SJCRH30 (cell line): ENCODE results near the gene MAP1LC3B. TPM values are rescaled to one million over a fixed set of nuclear protein-coding genes. Genes with fewer than 3 reads are reported as not detected.
"Not testable (repeated sequence)": the region's sequence is repeated elsewhere in the genome, so short reads cannot be mapped to it uniquely, and the experiment has no call there.

Experiments
- DNase-seq, 2 experiments: peaks; one replicate each; pipeline ENCODE4 v3.0.0-alpha.2; 2015 to 2020
- H3K27ac ChIP-seq: fragments of 250-450 bp; sonication (Bioruptor Pico); 2 replicates; pipeline ENCODE4 v1.5.1; 2020; ENCODE audit warnings: mild to moderate bottlenecking, moderate library complexity
- H3K27me3 ChIP-seq: fragments of 250-450 bp; sonication (Bioruptor Pico); 2 replicates; pipeline ENCODE4 v1.5.1; 2020; ENCODE audit warnings: mild to moderate bottlenecking, moderate library complexity
- H3K36me3 ChIP-seq: fragments of 250-450 bp; sonication (Bioruptor Pico); 2 replicates; pipeline ENCODE4 v1.5.1; 2020; ENCODE audit warnings: mild to moderate bottlenecking, moderate library complexity
- H3K4me1 ChIP-seq: fragments of 250-450 bp; sonication (Bioruptor Pico); 2 replicates; pipeline ENCODE4 v1.5.1; 2020; ENCODE audit warnings: mild to moderate bottlenecking, moderate library complexity
- H3K4me3 ChIP-seq: fragments of 250-450 bp; sonication (Bioruptor Pico); 2 replicates; pipeline ENCODE4 v1.5.1; 2020; ENCODE audit warnings: mild to moderate bottlenecking, moderate library complexity
- H3K9me3 ChIP-seq: fragments of 250-450 bp; sonication (Bioruptor Pico); replicated peaks from 2 replicates; pipeline ENCODE4 v1.5.1; 2020; ENCODE audit warnings: mild to moderate bottlenecking, moderate library complexity
- total RNA-seq: library from RNA; depleted of rRNA; stranded (reverse); fragments of >200 nt; shearing (Covaris generic); gene quantifications from 2 replicates; pipeline ENCODE4 v1.2.3, GENCODE V29; 2014

MAP1LC3B gene
- total RNA-seq, 1 experiment from 2014 or later: 12.9 TPM

DNA sequence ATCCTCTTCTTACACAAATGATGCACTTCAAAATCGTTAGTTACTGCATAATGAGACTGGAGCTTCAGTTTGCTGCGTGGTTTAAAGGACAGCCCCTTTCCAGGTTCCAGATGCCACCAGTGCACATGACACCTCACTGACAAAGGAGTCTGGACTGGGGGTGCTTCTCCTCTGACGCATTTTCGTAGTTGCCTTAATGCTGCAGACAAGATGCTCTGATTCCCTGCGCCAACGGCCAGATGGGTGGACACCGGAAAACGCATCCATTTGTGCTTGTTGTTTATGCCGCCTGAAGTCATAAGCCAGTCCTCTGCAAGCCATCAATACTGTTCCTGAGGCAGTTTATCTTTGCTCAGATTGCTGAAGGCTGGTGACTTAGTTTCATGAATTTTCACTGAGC, 24.6 kb upstream of the MAP1LC3B start:
- Histone ChIP-seq H3K4me3 (no peak overlapping the region), H3K4me1 (peaks cover 12% of the 10 kb centered on the region), H3K9me3 (no peaks in the 10 kb centered on the region), H3K27me3 (no peaks in the 10 kb centered on the region), H3K27ac (no peak overlapping the region), H3K36me3 (no peaks in the 10 kb centered on the region)
- DNase-seq: no peak

DNA sequence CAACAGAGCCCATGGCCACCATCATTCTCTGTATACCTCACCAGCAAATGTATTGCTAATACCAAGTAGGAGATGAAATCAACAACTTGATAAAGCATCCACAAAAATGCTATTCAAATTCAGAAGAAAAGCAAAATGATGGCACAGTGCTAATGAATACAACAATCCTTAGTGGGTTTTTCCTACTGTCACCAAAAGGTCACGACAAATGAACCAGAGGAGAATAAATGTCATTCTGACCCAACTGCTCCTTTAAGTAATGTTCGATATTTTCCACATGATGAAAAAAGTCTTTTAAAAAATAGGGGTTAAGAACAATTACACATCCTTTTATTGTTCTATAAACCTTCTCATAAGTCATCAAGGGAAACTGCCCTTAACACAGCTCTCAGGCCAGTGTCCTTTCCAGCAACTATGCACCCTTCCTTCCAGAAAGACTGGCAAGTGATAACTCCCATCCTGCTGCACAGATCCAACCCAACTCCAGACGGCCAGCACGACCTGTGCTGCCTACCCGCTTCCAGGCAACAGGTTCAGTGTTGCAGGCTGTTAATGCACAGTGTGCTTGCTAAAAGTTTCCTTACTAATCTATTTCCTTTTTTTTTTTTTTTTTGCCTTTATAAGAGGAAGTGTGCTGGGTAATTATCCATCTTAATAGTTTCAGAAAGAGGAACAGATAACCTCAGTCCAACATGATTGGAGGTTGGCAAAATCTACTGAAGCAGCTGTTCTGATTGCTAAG, 23.9 kb upstream of the MAP1LC3B start:
- no peak overlapping the region for H3K27ac ChIP-seq
- H3K36me3 ChIP-seq: no peaks in the 10 kb centered on the region
- no peak overlapping the region for H3K4me3 ChIP-seq
- no peaks in the 10 kb centered on the region for H3K27me3 ChIP-seq
- H3K4me1 ChIP-seq: peaks cover 12% of the 10 kb centered on the region
- no peaks in the 10 kb centered on the region for H3K9me3 ChIP-seq
- no peak for DNase-seq

DNA sequence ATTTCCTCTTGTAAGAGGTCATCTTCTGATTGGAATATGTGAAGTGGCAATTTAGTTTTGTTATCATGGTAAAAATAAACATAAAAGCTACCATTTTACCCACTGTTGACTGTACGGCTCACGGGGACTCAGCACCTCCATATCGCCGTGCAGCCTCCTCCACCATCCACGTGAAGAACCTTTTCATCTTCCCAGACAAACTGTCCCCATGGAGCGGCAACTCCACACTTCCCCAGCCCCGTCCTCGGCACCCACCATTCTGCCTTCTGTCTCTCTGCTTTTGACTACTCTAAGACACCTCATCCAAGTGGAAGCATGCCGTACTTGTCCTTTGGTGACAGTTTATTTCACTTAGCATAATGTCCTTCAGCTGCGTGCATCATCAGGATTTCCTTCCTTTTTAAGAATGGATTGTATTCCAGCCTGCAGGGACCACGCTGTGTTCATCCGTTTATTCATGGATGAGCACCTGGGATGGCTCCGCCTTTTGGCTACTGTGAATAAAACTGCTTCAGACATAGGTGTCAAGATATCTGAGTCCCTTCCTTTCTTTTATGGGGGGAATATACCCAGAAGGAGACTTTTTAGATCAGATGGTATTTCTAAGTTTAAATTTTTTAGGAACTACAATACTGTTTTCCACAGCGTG, 22.9 kb upstream of the MAP1LC3B start:
- no peak overlapping the region for H3K4me3 ChIP-seq
- H3K27me3 ChIP-seq: no peaks in the 10 kb centered on the region
- no peak overlapping the region for H3K27ac ChIP-seq
- DNase-seq: no peak
- H3K4me1 ChIP-seq: peaks cover 12% of the 10 kb centered on the region
- H3K9me3 ChIP-seq: no peaks in the 10 kb centered on the region
- H3K36me3 ChIP-seq: no peaks in the 10 kb centered on the region

DNA sequence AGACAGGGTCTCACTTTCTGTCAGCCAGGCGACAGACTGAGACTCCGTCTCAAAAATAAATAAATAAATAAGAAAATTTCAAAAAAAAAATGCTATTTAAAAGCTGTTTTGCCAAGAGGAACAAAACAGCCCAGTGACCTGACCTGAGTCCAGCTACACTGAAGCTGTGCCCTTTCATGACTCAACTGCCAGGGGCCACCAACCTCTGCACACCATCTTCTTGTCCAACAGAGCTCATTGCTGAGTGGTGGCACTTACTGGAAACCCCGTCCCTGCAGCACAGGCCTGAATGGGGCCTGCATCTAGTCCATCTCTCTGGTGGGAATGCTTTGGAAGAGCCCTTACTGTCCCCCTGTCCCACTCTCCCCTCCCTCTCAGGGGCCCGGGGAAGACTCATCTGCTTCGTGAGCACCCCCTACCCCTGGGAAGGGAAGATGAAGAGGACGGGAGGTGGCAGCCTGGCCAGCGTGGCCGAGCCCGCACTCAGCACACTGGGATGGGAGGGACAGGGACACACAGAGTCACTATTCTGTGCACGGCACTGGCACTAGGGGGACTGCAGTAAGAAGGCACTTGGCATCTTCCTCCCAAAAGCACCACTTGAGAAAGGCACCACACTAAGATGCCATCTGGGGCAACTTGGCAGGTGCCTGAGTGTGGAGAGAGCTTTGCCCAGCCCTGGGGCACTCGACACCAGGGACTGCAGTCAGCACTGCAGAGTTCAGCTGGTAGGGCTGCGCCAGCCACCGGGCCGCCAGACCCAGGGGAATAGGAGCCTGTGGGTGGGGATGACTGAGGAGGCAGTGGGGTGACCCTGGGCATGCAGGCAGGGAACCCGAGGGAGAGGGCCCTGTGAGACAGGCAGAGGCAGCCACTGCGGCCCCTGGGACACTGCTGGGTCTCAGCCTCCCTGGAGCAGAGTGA, 22.1 kb upstream of the MAP1LC3B start:
- DNase-seq: no peak
- Histone ChIP-seq H3K27me3 (no peaks in the 10 kb centered on the region), H3K36me3 (no peaks in the 10 kb centered on the region)

DNA sequence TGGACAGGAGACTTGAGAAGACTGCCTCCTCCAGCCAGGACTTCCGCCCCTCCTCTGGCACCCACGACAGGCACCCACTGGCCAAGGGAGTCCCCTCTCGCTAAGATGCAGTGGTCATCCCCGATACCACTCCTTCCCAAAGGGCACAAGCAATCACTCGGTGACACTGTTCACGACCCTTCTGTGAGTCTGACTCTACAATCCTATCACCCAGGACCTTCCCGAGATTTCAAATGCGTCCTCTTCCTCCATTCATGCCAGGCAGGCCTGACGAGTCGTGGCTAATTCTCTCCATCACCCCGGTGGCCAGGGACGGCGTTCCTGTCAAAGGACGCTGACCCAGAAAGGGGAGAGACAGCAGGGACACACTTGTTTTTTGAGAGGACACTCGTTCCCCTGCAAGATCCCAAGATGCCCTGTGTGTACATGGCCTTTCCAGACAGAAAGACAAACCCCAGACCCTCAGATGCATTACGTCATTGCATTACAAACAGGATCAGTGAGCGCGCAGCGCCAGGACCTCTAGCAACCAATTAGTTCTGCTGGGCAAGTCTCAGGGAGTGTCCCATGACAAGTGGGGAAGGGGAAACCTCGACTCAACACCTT, 20.8 kb upstream of the MAP1LC3B start:
- peak overlapping the region; percentile 26; the same call in 1 of the 2 replicates for H3K4me3 ChIP-seq
- no peaks in the 10 kb centered on the region for H3K36me3 ChIP-seq
- no peaks in the 10 kb centered on the region for H3K9me3 ChIP-seq
- H3K4me1 ChIP-seq: peaks cover 12% of the 10 kb centered on the region
- peak overlapping the region; percentile 93 for H3K27ac ChIP-seq
- peak; percentile 59 to 70 for DNase-seq
- no peaks in the 10 kb centered on the region for H3K27me3 ChIP-seq

More for the DNA sequence above, 22.1 kb upstream of the MAP1LC3B start:
- no peaks in the 10 kb centered on the region for H3K9me3 ChIP-seq
- peaks cover 12% of the 10 kb centered on the region for H3K4me1 ChIP-seq
- no peak overlapping the region for H3K4me3 ChIP-seq
- H3K27ac ChIP-seq: no peak overlapping the region; the same call in 1 of the 2 replicates

DNA sequence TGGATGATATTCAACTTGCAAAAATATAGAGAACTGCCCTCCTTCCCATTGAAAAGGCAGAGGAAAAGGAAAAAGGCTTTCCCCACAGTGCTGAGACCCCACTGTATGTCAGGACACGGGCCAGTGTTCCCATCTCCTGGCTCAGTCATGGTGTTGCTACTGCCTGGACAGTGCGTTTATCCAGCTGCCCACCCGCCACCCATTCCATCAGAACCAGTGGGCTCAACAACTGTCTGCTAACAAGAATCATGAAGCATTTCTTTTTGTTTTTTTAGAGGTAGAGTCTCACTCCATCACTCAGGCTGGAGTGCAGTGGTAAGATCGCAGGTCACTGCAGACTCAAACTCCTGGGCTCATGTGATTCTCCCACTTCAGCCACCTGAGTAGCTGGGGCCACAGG, 19.8 kb upstream of the MAP1LC3B start:
- peaks cover 12% of the 10 kb centered on the region for H3K4me1 ChIP-seq
- H3K4me3 ChIP-seq: no peak overlapping the region
- no peaks in the 10 kb centered on the region for H3K27me3 ChIP-seq
- H3K9me3 ChIP-seq: no peaks in the 10 kb centered on the region
- peak overlapping the region; percentile 93 for H3K27ac ChIP-seq
- no peaks in the 10 kb centered on the region for H3K36me3 ChIP-seq
- no peak for DNase-seq

DNA sequence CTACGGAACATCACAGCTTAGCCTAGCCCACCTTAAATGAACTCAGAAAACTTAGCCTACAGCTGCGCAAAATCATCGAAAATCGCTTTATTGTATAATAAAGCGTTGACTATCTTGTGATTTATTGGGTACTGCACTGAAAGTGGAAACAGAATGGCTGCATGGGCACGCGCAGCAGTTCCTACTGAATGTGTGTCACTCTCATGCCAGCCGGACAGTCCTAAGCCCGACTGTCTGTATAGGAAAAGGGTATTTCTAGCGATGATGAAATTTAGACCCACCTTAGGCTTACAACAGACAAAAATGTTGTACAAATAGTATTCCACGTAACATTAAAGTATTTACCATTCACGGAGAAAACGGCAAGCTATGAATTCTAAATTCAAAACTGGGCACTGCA, 17.8 kb upstream of the MAP1LC3B start:
- Histone ChIP-seq H3K4me3 (no peak overlapping the region), H3K9me3 (no peaks in the 10 kb centered on the region), H3K27me3 (no peaks in the 10 kb centered on the region), H3K4me1 (peaks cover 12% of the 10 kb centered on the region), H3K27ac (no peak overlapping the region), H3K36me3 (no peaks in the 10 kb centered on the region)
- no peak for DNase-seq

DNA sequence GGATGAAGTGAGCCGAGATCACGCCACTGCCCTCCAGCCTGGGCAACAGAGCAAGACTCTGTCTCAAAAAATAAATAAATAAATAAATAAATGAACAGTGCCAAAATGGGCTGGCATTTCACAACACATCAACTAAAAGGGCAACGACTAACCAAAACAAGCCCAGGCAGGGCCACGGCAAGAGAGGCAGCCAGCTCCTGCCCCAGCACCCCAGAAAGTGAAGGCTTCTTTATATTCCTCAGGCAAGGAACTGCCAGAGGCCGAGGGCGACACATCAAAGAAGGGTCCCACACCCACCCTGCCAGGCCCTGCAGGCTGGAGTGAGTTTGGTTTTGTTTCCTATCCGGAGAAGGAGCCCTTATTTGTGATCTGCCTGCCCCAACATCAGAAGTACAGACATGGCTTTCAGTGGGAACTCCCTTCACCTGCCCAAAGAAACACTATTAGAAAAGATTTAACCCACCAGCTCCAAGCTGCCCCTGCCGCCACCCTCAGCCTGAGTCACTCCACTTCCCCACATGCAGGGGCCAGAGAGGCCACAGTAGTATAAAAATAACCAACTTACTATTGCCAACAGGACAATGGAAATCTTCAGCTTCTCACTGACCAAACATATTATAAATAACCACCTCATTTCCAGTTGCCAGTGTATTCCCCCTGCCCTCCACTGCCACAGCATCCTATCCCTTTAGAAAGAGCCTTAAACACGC, 16.6 kb upstream of the MAP1LC3B start:
- Histone ChIP-seq H3K4me3 (no peak overlapping the region), H3K4me1 (peaks cover 12% of the 10 kb centered on the region), H3K36me3 (no peaks in the 10 kb centered on the region), H3K9me3 (no peaks in the 10 kb centered on the region), H3K27ac (no peak overlapping the region), H3K27me3 (no peaks in the 10 kb centered on the region)
- no peak for DNase-seq

DNA sequence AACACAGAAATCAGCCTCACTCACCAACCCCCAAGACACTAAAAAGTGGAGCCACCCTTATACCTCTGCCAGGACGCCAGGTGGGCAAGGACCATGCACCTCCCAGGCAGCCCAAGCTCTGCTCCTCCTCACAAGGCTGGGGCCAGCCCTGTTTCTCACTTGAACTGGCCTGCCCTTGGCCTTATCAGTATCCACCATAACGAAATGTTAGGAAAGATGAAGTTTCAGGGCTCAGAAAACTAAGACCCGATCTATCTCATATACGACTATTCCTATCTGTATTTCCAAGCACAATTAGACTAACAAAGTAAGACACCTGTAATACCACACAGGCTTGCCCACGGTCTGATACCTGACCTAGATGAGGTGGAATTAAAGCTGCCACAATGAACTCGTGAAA, 15.5 kb upstream of the MAP1LC3B start:
- DNase-seq: no peak
- H3K4me1 ChIP-seq: peaks cover 6% of the 10 kb centered on the region
- no peak overlapping the region for H3K4me3 ChIP-seq
- no peaks in the 10 kb centered on the region for H3K27me3 ChIP-seq
- no peak overlapping the region for H3K27ac ChIP-seq
- H3K36me3 ChIP-seq: no peaks in the 10 kb centered on the region
- no peaks in the 10 kb centered on the region for H3K9me3 ChIP-seq

DNA sequence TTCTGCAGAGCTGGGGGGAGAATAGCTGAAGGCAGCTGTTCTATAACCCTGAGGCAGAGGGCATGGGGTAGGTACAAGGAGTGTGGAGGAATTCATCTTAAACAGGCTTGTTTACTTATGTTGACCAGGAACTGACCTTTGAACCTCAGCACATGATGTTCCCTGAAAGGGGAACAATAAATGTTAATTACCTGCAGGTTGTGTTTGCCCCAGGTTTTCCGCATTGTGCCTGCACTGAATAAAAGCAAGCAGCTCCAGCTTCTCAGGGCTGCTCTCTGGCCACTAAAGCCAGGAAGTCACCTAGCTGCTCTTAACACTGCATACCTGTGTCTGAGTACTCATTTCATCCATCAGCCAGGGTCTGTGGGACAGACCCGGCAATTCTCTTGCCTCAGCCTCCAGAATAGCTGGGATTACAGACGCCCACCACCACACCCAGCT, 12.8 kb upstream of the MAP1LC3B start:
- DNase-seq, H3K27me3 ChIP-seq, H3K36me3 ChIP-seq, H3K9me3 ChIP-seq, H3K27ac ChIP-seq, H3K4me3 ChIP-seq, H3K4me1 ChIP-seq: not testable (repeated sequence)

DNA sequence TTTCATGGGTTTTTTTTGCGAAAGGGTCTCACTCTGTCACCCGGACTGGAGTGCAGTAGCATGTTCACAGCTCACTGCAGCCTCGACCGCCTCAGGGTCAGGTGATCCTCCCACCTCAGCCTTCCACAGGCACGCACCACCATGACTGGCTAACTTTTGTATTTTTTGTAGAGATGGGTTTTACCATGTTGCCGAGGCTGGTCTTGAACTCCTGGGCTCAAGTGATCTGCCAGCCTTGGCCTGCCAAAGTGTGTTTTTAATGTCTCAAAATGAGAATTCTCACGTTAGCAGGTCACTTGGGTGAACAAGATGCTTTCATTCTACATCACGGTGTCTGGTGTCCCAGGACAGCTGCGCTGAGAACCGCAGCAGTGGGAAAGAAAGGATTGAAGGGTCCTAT, 11.7 kb upstream of the MAP1LC3B start:
- Histone ChIP-seq H3K4me3 (no peak overlapping the region), H3K27ac (no peak overlapping the region), H3K9me3 (no peaks in the 10 kb centered on the region), H3K36me3 (no peaks in the 10 kb centered on the region), H3K4me1 (no peaks in the 10 kb centered on the region), H3K27me3 (no peaks in the 10 kb centered on the region)
- DNase-seq: no peak

DNA sequence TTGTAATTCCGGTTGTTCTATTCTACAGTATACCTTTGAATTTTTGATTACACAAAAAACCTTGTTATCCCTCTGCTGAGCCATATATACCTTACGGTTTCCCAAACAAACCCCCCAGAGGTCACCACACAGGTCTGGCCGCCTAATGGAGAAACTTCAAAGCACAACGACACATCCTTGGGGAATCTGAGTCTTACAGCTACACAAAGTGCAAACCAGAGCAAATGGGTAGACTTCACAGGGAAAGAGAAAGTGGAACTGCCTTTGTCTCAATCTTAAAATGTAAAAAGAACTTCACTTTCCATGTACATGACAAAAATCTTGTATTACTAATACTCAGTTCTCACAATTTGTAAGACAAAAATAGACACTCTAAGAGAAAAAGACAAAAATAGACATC, 11.3 kb upstream of the MAP1LC3B start:
- H3K4me3 ChIP-seq: no peak overlapping the region
- no peaks in the 10 kb centered on the region for H3K27me3 ChIP-seq
- no peaks in the 10 kb centered on the region for H3K36me3 ChIP-seq
- H3K9me3 ChIP-seq: no peaks in the 10 kb centered on the region
- H3K27ac ChIP-seq: no peak overlapping the region
- no peaks in the 10 kb centered on the region for H3K4me1 ChIP-seq
- DNase-seq: no peak

DNA sequence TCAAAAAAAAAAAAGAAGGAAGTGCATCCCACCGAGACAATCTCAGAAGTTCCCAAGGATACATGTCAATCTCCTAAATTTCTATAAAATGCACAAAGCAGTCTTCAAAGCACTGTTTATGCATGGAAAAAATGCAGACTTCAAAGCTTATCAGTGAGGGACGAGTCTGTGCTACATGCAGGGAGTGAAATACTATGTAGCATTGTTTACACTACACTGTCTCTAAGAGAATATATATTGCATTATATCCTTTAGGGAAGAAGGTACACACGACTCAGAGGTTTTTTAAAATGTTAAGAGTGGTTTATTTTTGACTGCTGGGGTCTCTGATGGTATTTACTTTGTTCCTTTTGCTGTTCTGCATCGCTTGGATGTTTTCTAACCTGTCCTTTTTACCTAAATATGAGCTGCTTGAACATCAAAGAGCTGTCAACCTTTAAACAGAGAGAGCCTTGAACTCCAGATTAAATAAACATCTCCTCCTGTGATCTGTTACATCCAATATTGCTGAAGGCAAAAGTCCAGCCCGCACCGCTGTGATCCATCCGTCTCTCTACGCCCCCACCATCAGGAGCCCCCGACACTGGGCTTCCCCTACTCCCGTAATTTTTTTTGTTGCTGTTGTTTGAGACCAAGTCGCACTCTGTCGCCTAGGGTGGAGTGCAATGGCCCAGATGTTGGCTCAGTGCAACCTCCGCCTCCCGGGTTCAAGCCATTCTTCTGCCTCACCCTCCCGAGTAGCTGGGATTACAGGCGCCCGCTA, 9.9 kb upstream of the MAP1LC3B start:
- Histone ChIP-seq H3K4me3 (peak overlapping the region; percentile 79), H3K27ac (peak overlapping the region; percentile 76), H3K27me3 (no peaks in the 10 kb centered on the region), H3K9me3 (no peaks in the 10 kb centered on the region), H3K4me1 (no peaks in the 10 kb centered on the region; the same call in 1 of the 2 replicates), H3K36me3 (no peaks in the 10 kb centered on the region)
- DNase-seq: no peak
